Activated CD8-positive, alpha-beta memory T cell treated with anti-CD3 and anti-CD28 coated beads, Interleukin-2, amount 50 U/mL, for 48 hours (primary cell): ENCODE measurements around the gene KPTN.

Experiments
- DNase-seq: peaks from one replicate; pipeline ENCODE4 v3.0.0-alpha.2; 2020

KPTN gene

DNA sequence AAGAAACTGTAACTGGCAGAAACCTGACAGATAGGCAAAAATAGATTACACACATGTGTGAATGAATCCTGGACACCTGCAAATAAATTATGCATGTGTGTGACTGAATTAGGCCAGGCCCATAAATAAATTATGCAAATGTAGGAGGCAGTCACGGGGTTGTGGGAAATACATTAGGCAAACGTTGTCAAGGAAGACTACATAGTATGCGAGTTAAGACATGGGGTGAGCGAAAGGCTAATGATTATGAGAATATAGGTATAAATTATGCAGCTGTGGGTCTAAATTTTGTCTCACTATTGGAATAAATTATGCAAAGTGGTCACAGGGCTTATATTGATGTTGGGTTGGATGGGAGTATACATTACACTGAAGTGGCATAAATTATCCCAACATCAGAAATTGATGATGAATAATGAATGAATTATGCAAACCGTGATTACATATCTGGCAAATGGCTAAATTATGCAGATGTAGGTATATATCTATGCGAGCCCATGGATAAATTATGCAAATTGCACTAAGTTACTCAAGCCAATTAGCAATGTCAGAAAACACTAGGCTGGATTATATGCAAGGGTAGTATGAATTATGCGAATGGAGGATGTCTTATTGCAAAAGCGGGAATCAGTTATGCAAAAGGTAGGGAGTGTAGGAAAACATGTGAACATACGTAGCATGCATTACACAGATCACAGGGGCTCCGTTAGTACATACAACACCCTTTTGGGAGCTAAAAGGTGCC, 19.2 kb downstream of the KPTN start:
- DNase-seq: no peak

DNA sequence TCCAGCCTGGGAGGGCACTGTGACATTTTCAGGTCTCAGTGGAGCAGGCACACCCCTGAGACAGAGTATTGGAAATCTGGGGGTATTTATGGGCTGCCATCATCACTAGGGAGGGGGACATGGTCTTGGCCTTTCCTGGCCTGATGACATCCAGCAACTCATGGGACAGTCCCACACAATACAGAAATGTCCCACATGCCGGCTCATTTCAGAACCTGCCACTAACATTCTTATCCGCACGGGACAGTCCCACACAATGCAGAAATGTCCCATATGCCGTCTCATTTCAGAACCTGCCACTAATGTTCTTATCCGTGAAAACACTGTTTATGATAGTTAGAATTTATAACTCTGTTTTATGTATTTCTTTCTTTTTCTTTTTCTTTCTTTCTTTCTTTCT, 22.1 kb downstream of the KPTN start:
- no peak for DNase-seq

DNA sequence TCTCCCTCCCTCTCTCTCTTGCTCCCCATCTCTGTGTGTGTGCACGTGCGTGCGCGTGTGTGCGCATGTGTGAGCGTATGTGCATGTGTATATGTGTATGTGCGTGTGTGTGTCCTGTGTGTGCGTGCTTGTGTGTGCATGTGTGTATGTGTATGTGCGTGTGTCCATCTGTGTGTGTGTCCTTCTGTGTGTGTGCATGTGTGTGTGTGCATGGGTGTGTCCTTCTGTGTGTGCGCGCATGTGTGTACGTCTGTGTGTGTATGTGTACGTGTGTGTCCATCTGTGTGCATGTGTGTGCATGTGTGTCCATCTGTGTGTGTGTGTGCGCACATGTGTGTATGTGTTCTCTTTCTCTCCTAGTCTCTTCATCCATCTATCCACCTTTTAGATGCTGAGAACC, 24.5 kb downstream of the KPTN start:
- DNase-seq: no peak

DNA sequence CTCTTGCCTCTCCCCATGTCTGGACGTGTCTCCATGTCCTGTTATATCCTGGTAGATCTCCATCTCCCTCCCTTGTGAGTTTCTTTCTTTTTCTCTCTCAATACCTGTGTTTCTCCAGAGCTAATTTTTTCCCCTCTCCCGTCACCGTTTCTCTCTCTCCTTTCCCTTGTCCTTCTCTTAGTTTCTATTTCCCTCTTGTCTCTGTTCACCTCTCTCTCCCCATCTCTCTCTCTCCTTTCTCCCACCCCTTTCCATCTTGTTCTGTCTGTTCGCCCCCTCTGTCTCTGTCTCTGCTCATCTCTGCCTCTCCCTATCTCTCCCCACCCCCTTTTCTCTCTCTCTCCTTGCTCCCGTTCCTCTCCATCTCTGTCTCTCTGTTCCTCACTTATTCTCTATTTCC, 25.3 kb downstream of the KPTN start:
- no peak for DNase-seq

DNA sequence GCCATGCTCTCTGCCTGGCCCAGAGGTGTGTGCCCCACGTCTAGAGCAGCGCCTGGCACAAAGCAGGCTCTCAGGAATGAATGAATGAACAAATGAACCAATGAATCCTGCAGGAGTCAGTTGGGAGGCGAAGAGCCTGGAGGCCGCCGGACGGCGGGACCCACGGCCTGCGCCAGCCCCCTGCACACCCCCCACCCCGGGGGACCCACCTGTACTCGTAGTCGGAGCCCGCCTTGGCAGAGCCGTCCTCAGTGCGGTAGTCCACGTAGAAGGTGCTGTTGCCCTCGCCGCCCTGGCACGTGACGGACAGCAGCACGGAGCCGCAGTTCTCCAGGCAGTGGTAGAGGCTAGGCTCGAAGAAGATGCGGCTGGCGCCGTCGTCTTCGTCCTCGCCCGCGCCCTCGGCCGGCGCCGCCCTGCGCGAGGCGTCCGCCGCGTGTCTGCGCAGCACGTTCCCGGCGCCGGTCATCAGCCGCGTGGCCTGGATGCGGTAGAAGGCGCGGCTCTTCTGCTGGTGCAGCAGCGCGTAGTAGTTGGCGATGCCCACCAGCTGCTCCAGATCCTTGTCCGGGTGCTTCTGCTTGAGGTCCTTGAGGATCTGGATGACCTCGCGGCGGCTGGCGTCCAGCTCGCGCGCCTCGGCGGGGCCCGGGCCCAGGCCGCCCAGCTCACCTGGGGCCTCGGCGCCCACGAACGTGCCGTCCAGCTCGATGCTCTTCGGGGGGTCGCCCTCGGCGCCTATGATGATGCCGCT, 27.1 kb downstream of the KPTN start:
- no peak for DNase-seq

DNA sequence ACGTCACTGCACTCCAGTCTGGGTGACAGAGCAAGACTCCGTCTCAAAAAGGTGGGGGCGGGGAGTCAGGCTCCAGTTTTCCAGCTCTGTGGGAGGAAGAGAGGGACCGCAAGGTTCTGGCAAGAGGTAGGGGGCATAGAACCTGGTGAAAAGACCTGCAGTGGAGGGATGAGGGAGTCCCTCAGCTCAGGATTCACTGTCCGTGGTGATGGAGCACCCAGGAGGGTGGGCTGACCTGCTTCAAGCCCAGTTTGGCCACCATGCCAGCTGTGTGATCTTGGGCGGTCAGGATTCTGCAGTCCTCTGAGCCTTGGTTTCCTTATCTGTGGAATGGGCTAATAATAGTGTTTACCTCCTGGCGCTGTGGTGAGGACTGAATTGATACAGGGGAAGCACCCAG, 33.5 kb downstream of the KPTN start:
- DNase-seq: no peak

DNA sequence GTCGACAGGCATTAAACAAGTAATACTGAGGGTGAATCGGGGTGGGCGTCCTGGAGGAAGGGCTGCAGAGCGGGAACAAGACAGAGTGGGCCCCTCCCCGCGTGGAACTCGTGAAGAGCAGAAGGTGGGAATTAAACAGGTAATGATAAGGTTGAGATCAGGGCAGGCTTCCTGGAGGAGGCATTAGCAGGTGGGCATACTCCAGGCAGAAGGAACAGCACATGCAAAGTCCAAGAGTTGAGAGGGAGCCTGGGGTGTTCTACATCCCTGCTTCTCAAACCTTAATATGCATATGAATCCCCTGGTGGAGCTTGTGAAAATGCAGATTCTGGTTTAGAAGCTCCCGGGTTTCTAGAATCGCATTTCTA, 35.7 kb downstream of the KPTN start:
- no peak for DNase-seq

DNA sequence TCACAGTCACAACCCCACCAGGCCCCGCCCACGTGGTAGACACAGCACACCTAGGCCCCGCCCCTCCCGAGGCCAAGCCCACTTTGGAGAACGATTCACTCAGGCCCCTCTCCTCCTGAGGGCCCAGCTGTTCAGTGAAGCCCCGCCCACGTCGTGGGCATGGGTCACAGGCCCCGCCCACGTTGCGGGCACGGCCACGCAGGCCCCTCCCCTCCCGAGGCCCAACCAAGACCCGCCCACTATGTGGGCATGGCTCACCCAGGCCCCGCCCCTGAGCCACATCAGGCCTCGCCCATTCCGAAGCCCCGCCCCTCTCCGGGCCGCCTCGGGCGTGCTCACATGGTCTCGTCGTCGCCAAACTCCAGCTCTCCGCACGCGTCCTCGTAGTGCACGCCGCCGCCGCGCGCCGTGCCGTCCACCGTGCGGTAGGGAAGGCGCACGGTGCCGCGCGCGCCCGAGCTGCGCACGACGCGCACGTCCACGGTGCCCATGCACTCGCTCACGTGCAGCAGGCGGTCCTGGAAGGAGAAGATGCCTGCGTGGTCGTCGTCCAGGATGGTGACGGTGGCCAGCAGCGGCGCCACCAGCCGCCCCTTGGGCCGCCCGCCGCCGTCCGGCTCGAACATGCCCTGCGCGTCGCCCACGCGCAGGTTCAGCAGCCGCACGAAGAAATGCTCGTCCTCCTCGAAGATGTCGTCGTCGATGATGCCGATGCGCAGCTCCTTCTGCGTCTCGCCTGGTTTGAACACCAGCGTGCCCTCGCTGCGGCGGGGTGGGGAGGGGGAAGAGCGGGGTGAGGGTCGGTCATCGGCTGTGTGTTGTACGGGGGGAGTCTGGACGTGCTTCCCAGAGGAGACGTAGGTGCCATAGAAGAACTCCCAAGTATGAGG, 36.3 kb downstream of the KPTN start:
- DNase-seq: peak; percentile 89

DNA sequence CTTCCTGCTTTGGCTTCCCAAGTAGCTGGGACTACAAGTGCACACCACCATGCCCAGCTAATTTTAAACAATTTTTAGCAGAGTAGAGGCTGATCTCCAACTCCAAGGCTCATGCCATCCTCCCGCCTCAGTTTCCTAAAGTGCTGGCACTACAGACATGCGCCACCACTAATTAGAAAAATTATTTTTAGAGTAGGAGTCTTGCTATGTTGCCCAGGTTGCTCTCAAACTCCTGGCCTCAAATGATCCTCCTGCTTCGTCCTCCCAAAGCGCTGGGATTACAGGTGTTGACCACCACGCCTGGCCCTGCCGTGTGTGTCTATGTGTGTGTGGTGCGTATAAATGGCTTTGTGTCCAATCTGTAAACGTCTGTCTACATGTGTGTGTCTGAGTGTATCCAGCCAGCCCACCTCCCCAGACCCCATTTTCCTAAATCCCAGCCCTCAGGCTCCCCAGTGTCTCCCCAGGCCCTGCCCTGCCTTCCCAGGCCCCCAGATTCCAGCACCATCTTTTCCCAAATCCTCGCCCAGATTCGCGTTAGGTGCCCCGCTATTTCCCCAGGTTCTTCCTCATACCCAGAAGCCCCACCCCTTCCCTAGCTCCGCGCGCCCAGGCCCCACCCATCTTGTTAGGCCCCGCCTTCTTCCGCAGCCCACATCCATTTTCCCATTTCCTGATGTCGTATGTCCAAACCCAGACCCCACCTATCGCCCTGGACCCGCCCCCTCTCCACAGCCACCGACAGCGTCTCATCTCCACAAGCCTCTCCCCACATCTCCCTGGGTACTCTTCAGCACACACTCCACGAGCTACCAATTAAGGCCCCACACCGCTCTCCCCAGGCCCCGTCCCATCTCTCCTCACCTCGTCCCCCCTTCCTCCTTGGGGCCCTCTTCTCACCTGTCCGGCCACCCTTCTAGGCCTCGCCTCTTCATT, 37.2 kb downstream of the KPTN start:
- no peak for DNase-seq

DNA sequence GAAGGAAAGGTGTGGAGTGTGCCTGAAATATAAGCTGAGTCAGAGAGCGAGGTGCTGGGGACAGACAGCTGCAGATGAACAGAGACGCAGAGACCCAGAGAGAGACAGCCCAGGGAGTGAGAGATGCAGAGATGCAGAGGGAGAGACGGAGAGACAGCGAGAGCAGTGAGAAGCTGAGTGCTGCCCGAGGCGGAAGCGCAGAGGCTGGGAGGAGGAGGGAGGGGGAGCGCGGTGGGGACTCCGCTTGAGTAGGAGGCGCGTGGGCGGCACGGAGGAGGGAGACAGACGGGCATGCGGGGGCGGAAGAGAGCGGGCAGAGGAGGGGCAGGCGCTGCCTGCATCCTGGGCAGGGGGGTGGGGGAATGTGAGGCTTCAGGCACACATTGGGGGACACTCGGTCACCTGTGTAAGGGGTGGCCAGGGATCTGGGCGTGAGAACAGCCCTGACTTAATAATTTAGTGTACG, 38.0 kb downstream of the KPTN start:
- DNase-seq: no peak

DNA sequence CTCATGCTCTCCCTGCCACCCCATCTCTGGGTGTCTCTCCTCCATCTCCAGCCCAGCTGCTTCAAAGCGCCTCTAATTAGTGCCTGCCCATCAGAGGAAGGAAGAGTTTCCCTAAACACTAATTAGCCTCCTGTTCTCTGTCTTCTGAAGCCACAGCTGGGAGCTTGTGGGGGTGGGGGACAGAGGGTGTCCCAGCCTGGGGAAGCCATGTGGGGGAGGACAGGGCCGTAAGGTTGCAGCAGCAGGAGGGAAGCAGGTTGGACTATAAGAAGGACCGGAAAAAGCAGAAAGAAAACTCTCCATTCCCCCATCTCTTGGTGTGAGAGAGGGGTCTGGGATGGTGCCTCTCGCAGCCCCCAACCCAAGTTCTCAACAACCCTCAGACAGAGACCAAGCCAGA, 38.5 kb downstream of the KPTN start:
- no peak for DNase-seq

DNA sequence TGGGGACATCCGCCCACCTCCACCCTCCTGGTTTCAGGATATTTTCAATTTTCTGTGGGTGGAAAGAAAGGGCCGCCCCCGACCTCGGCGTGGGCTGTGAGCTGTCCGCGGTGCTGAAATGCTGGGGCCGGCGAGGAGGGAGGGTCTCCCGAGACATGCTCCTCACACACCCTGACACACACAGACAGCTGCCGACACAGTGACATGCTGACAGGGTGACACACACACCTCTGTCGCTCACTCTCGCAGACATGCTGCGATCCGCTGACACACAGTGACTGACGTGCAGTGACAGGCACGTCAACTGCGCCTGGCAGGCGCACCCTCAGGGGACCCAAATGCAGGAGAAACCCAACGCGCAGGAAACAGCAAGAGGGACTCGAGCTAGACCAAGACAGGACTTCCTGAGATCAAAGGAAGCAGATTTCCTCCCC, 39.6 kb downstream of the KPTN start:
- no peak for DNase-seq

DNA sequence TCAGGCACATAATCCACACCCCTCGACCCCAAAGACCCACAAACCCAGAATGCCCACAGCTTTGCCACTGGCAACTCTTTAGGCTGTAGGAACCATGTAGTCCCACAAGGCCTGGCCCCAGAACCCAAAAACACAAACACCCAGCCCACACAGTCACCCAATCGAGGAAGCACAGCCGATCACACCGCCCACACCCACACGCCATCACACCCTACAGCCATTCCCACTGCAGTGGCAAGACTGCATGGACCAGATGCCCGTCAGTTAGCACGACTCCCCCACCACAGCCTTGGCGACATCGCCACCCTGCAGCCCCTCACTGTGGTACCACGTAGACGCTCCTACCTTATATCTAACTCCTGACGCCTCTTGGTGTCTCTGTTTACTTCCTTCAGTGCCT, 40.7 kb downstream of the KPTN start:
- DNase-seq: no peak

DNA sequence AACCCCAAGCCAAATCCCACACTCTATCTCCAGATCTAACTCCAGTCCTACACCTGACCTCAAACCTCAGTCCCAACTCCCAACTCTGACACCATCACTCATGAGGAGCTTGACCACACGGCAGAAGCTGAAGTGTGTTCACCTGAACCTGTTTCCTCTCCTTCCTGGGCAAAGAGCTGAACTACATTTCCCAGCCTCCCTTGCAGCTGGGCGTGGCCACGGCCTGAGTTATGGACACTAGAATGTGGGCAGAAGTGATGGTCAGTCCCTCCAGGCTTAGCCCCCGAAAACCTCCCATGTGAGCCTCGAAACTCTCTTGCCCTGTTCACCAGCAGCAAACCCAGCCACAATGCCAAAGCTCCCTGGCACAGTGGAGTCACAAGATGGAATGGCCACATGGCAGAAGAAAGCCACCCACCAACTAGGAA, 45.2 kb downstream of the KPTN start:
- DNase-seq: no peak

DNA sequence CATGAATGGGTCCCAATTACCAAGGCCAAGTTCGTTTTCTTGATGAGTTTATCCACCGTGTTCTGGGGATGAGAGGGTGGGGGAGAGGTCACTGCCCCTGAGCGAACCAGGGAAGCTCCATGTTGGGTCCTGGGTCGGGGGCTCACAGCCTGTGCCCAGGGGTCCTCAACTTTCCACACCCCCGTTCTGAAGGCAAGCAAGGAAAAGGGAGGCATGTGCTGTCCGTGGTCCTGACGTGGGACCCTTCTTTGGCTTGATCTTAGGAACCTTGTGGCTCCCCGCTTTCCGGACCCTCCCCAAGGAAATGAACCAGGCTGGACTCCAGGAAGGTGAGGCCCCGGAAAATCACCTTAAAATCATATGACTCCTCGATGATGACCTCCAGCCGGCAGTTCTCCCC, 46.5 kb downstream of the KPTN start:
- DNase-seq: no peak

DNA sequence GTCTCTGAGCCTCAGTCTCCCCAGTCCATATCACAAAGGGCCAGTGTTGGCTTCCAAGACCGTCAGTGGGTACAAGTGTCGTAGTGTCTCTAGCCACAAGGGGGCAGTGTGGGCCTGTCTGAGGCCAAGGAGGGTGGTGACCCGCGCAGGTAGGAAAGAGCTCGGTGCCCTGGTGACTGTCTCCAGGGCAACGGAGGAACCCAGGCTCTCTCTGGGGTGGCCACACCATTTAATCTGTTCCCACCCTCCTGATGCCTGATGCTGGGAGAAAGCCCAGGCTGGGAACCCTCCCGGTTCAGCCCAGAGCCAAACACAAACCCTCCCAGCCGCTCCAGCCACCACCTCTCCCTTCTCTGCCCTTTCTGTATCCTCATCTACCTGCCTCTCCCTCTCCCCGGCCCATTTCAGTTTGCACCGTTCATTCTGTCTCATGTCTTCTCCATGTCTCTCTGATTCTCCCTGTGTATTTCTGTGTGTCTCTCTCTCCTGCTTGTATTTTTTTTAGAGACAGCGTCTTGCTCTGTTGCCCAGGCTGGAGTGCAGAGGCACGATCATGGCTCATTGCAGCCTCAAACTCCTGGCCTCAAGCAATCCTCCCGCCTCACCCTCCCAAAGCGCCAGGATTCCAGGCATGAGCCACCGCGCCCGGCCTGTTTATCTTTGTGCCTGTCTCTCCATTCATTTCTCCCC, 47.2 kb downstream of the KPTN start:
- DNase-seq: peak; percentile 95

DNA sequence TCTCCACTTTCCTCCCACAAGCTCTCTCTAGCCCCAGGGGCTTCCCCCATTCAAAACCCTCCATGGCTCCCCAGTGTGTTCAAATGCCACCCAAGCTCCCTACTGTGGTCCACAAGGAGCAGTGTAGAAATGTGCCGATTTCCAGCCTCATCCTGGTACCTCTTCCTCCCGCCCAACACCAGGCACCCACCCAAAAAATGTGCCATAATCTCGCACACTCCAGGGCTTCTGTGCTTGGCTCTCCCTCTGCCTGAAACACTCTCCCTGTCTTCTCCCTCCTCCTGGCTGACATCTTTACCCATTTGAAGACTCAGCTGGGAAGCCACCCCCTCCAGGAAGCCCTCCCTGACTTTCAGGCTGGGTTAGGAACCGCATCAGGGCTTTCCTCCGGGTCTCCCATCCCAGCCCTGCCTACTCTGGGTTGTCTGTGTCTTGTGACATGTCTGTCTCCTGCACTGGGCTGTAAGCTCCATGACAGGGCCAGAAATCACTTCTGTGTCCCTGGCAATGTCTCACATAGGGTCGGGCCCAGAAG, 48.1 kb downstream of the KPTN start:
- no peak for DNase-seq

DNA sequence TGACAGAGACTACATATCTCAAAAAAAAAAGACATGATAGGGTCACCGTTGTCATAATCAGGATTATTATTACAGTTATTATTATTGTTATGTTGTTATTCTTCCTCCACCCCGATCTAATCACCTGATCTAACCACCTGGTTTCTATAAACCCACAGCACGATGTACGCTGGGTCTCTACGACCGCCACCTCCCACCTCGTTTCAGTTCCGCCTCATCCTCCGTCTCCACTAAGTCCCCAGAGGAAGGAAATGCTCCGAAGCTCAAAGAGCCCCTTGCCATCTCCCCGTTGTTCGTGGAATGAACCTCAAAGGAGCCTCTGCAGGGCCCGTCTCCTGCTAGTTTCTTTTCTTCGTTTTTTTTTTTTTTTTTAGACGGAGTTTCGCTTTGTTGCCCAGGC, 48.8 kb downstream of the KPTN start:
- DNase-seq: no peak

DNA sequence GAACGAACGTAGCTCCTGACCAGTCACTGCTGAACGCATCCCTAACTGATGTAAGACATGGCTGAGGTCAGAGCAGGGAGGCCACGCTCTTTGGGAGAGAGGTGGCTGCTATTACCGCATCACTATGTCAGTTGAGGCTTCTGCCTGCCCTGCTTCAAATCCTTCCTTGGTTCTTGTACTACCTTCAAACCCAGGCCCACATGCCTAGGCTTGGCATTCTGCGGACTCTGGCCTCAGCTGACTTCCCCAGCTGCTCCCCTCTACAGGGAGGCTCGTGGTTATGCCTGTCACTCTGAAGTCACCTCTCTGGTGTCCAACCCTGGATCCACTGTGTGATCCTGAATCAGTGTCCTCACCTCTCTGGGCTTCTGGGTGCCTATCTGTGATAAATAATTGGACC, 49.9 kb downstream of the KPTN start:
- DNase-seq: no peak

DNA sequence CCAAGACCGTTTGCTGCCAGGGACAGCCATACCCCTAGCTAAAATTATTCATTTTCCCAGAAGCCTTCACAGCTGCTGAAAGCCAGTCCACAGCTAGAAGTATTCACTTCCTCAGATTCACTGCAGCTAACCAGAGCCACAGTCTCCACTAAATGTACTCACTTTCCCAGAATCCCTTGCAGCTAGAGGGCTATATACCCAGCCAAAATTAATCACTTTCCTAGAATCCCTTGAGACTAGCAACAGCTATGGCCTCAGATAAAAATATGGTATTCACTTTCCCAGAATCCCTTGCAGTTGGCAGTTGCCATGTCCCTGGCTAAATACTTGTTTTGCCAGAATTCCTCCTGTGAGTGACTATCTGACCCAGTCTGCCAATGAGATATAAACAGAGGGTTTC, 50.9 kb downstream of the KPTN start:
- DNase-seq: no peak

DNA sequence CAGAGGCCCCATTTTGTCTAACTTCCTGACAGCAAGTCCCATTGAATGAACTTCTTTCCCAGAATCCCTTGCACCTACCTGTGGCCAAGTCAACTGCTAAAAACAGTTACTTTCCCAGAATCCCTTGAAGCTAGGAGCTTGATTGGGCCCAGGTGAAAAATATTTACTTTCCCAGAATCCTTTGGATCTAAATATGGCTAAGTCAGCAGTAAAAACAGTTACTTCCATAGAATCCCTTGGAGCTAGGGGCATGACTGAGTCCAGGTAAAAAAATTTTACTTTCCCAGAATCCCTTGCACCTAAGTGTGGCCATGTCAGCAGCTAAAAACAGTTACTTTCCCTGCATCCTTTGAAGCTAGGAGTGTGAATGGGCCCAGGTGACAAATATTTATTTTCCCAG, 51.5 kb downstream of the KPTN start:
- no peak for DNase-seq

DNA sequence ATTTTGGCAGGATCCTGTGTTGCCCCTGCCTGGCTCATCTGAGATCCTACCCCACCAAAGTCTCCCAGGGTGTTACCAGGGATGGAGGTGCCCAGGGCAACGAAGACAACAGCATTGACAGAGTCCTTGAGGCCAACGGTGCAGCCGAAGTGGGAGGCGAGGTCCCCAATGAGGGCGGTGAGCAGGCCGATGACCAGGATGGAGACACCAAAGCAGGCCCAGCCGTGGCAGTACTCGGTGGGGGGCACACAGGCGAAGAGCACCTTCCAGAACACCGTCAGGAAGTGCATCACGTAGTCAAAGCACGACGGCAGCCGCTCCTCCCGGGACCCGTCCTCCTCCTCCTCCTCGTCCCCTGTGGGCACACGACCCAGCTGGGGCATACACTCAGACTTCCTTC, 51.9 kb downstream of the KPTN start:
- DNase-seq: no peak
